Uterus (tissue), 4 donors: ENCODE data around the gene UBL7. TPM values are rescaled to one million over a fixed set of nuclear protein-coding genes. Genes with fewer than 3 reads are reported as not detected.

Source experiments
- DNase-seq, 2 donors: peaks; one replicate each; pipeline ENCODE4 v3.0.0-alpha.2; 2019 to 2020
- H3K27ac ChIP-seq, 2 donors: fragments of 200-600 bp; sonication (generic); 1 replicate in 1 of 2; 2 replicates in 1 of 2; pipeline ENCODE4 v1.5.1; 2016 to 2018
- H3K27me3 ChIP-seq, 2 donors: fragments of 200-600 bp; sonication (generic); one replicate each; pipeline ENCODE4 v1.5.1; 2018 to 2019; ENCODE audit warnings: control low read depth in 1 of 2
- H3K36me3 ChIP-seq, 2 donors: fragments of 200-600 bp; sonication (generic); one replicate each; pipeline ENCODE4 v1.5.1; 2019; ENCODE audit warnings: control low read depth in 1 of 2
- H3K4me1 ChIP-seq, 2 donors: fragments of 200-600 bp; sonication (generic); one replicate each; pipeline ENCODE4 v1.5.1; 2018 to 2019; ENCODE audit warnings: control low read depth in 1 of 2
- H3K4me3 ChIP-seq, 2 donors: fragments of 200-600 bp; sonication (generic); 1 replicate in 1 of 2; 2 replicates in 1 of 2; pipeline ENCODE4 v1.5.1; 2018 to 2019; ENCODE audit warnings: mild to moderate bottlenecking in 1 of 2
- H3K9me3 ChIP-seq, 2 donors: fragments of 200-600 bp; sonication (generic); one replicate each; pipeline ENCODE4 v1.5.1; 2019; ENCODE audit warnings: control low read depth in 1 of 2
- POLR2A ChIP-seq, 2 donors: fragments of 450-650 bp; IDR thresholded peaks; one replicate each; pipeline ENCODE4 v1.6.1; 2016; ENCODE audit warnings: antibody characterized with exemption in 2 of 2, mild to moderate bottlenecking in 1 of 2, moderate library complexity in 1 of 2
- intact Hi-C: fragments of 100-400 bp; cut with DNase I; formaldehyde crosslinking; loops from one replicate; pipeline ENCODE4 v1.15.1; 2023; ENCODE audit warnings: low total_unique reads
- total RNA-seq, 4 donors: library from RNA; depleted of rRNA in 3 of 4; stranded (reverse); fragments of >200 nt in 3 of 4; gene quantifications; one replicate each; pipeline versions ENCODE4 v1.1.0 to v1.2.4, GENCODE V29; 2014 to 2023
- TF ChIP-seq, protein P1 (sequence below), 4 experiments: fragments of 200-600 bp in 2 of 4; fragments of 450-650 bp in 2 of 4; sonication (generic) in 2 of 4; IDR thresholded peaks; one replicate each; pipeline ENCODE4 v1.5.1; 2016 to 2019; ENCODE audit warnings: antibody characterized with exemption in 4 of 4, mild to moderate bottlenecking in 2 of 4, moderate library complexity in 1 of 4
- donor health status: DM: yes; HTN: yes; CAD: no.

UBL7 gene
- total RNA-seq, 4 donors from 2014 or later = 15.4 to 60.6 (median 35.7) TPM

- no peak overlapping the region for H3K4me3 ChIP-seq
- H3K4me1 ChIP-seq = no peaks in the 10 kb centered on the region
- DNase-seq = no peak
- TF ChIP-seq, protein P1, sequence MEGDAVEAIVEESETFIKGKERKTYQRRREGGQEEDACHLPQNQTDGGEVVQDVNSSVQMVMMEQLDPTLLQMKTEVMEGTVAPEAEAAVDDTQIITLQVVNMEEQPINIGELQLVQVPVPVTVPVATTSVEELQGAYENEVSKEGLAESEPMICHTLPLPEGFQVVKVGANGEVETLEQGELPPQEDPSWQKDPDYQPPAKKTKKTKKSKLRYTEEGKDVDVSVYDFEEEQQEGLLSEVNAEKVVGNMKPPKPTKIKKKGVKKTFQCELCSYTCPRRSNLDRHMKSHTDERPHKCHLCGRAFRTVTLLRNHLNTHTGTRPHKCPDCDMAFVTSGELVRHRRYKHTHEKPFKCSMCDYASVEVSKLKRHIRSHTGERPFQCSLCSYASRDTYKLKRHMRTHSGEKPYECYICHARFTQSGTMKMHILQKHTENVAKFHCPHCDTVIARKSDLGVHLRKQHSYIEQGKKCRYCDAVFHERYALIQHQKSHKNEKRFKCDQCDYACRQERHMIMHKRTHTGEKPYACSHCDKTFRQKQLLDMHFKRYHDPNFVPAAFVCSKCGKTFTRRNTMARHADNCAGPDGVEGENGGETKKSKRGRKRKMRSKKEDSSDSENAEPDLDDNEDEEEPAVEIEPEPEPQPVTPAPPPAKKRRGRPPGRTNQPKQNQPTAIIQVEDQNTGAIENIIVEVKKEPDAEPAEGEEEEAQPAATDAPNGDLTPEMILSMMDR (IDR thresholded peaks at IDR 0.05) = no peak
- no peak for TF ChIP-seq POLR2A (IDR thresholded peaks at IDR 0.05)
- intact Hi-C loops = no loop called here
- H3K9me3 ChIP-seq = no peaks in the 10 kb centered on the region
- no peaks in the 10 kb centered on the region for H3K27me3 ChIP-seq
- H3K27ac ChIP-seq = no peak overlapping the region
- H3K36me3 ChIP-seq = no peaks in the 10 kb centered on the region
Measured at GRCh38 chr15:74410502-74410901, 50.5 kb downstream of the UBL7 start.

GRCh38 chr15:74409225-74409624 is 51.7 kb downstream of the UBL7 start:
- no peak for DNase-seq
- Histone ChIP-seq H3K27me3 (no peaks in the 10 kb centered on the region), H3K4me1 (no peaks in the 10 kb centered on the region), H3K9me3 (no peaks in the 10 kb centered on the region), H3K4me3 (no peak overlapping the region), H3K27ac (no peak overlapping the region), H3K36me3 (no peaks in the 10 kb centered on the region)
- intact Hi-C loops = no loop called here
- no peak for TF ChIP-seq POLR2A (IDR thresholded peaks at IDR 0.05)
- TF ChIP-seq, protein P1 (IDR thresholded peaks at IDR 0.05) = no peak

DNA sequence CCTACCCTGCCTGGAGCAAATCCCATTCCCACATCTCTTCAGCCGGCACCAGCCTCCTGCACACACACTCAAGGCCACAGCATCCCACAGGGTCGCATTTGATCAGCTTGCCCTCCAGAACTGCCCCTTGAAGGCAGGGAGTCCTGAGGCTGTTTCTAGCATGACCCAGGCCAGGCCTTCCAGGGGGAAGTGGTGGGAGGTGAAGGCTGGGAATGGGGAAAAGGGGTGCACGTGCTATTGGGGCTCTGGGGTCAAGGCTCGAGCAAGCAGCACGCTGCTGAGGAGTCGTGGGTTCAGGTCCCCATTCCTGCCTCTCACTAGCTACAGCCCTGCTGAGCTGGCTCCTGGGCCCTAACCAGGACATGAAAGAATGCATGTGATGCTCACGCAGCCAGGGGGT is 52.1 kb downstream of the UBL7 start:
- Histone ChIP-seq H3K4me3 (no peak overlapping the region), H3K27me3 (no peaks in the 10 kb centered on the region), H3K27ac (no peak overlapping the region), H3K4me1 (no peaks in the 10 kb centered on the region), H3K9me3 (no peaks in the 10 kb centered on the region), H3K36me3 (no peaks in the 10 kb centered on the region)
- intact Hi-C loops = no loop called here
- TF ChIP-seq POLR2A (IDR thresholded peaks at IDR 0.05) = no peak
- TF ChIP-seq, protein P1 (IDR thresholded peaks at IDR 0.05) = no peak
- no peak for DNase-seq

DNA sequence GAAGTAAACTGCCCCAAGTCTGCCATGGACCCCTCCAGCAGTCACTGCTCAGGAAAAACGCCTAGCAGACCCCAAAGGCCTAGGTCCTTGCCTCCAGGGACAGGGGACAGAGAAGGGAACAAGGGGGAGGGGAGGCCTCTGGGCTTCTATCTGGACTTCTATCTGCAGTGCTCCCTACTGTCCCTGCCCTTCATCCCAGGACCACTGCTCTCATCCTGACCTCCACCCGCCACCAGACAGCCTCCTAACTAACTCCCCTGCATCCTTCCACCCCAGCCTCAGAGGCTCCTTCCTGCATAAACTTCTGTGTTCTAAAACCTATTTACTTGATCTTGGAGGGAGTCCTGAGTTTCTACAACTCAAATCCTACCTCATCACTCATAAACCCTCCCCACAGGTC is 52.6 kb downstream of the UBL7 start:
- no peaks in the 10 kb centered on the region for H3K4me1 ChIP-seq
- peak overlapping the region; percentile 74 to 76 for H3K27ac ChIP-seq
- no peaks in the 10 kb centered on the region for H3K9me3 ChIP-seq
- no peak overlapping the region for H3K4me3 ChIP-seq
- intact Hi-C loops = no loop called here
- no peaks in the 10 kb centered on the region for H3K36me3 ChIP-seq
- no peaks in the 10 kb centered on the region for H3K27me3 ChIP-seq
- no peak for TF ChIP-seq POLR2A (IDR thresholded peaks at IDR 0.05)
- TF ChIP-seq, protein P1 (IDR thresholded peaks at IDR 0.05) = no peak
- no peak for DNase-seq

- peak; percentile 69 to 75 for DNase-seq
- intact Hi-C loops = no loop called here
- Histone ChIP-seq H3K4me1 (no peaks in the 10 kb centered on the region), H3K4me3 (no peak overlapping the region), H3K27ac (peak overlapping the region; percentile 74 to 76), H3K36me3 (no peaks in the 10 kb centered on the region), H3K27me3 (no peaks in the 10 kb centered on the region), H3K9me3 (no peaks in the 10 kb centered on the region)
- TF ChIP-seq, protein P1 (IDR thresholded peaks at IDR 0.05) = no peak
- no peak for TF ChIP-seq POLR2A (IDR thresholded peaks at IDR 0.05)
Measured at GRCh38 chr15:74406992-74407705, 53.8 kb downstream of the UBL7 start.
